NCI-H82 (cell line): Measurements from ENCODE around the gene TTC7B.
A peak's percentile ranks its signal among the peaks of the same experiment; 100 is the strongest.

Source experiments
- DNase-seq: peaks from one replicate; lab custom pipeline; 2025; lab: John Stamatoyannopoulos, UW

Gene TTC7B

DNA sequence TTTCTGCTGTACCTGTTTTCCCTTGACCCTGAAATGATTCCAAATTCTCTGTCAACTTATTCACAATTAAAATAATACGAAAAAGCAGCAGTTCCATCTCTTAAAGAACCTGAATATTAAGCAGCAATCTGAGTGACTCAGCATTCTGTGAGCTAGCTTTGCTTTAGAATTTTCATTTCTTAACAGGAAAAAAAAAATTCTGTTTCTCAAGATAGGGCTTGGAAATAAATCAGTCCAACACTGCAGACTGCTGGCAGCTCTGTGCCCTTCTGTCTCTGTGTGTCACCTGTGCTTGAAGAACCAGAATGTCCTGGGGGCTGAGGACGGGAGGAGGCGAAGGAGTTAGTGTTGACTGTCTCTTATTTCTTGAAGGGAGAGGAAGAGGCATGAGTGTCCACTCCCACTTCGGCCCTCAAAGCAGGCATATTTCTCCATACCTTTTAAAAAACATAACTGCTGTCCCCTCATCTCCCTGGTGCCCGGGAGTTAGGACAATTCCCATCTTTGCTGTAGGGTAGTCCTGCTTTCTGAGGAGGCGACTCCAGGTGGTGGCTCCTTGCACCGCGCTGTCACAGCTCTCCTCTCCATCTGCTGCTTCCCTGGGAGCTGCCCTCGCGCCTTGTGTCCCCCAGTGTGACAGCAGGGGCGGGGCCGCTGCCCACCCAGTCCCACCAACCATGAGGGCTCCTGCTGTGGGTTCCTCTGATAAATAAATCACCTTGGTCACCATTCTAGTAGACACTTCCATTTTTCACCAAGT lies 216.3 kb downstream of the TTC7B start:
- DNase-seq: peak; percentile 22

DNA sequence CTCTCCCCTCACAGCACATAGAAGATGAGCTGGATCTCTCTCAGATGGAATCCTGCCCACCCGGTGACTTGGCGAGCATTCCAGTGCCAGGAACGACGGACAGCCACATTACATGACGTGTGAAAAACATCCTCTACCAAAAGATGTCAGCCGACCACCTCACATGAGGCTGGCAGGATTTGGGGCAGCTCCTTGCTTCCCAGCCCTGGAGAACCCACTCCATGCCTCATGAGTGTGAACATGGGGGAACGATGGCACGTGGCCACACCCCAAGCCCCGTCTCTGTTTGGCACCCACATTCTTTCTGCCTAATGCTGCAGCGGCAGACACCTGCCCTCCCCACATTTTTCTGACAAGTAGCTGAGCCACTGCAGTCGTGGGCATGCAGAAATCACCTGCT lies 216.9 kb downstream of the TTC7B start:
- no peak for DNase-seq

DNA sequence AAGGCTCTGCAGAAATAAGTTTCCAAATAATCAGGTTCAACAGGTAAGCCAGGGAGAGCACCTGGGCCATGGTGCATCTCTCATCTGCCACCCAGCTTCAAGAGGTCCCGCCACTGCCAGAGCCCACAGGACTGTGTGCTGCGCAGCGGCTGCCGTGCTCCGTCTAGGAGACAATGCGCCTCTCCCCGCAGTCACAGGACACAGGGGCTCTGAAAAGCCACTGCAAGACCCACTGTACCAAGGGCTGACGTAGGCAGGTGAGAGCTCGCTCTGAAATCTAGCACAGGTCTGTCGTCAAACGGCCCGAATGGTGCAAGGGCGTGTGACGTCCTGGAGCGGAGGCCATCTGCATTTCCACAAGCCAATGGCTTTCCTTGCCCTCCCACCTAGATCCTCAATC lies 218.3 kb downstream of the TTC7B start:
- DNase-seq: no peak

DNA sequence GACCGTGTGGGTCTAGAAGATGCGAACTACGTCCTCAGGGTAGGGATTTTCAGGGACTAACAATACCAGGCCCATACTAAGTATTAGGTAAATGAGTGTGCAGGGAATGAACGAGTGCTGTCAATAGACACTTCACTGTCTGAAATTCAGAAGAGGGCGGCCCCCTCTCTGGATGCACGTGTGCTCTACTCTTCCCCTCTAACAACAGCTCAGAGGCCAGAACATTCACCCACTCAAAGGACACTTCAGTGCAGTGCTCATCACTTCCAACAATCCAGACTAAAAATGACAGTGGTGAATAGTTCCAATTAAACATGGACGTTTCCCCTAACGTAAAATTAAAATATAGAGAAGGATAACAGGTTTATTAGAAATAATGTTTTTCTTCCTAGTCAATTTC lies 219.5 kb downstream of the TTC7B start:
- DNase-seq: no peak

DNA sequence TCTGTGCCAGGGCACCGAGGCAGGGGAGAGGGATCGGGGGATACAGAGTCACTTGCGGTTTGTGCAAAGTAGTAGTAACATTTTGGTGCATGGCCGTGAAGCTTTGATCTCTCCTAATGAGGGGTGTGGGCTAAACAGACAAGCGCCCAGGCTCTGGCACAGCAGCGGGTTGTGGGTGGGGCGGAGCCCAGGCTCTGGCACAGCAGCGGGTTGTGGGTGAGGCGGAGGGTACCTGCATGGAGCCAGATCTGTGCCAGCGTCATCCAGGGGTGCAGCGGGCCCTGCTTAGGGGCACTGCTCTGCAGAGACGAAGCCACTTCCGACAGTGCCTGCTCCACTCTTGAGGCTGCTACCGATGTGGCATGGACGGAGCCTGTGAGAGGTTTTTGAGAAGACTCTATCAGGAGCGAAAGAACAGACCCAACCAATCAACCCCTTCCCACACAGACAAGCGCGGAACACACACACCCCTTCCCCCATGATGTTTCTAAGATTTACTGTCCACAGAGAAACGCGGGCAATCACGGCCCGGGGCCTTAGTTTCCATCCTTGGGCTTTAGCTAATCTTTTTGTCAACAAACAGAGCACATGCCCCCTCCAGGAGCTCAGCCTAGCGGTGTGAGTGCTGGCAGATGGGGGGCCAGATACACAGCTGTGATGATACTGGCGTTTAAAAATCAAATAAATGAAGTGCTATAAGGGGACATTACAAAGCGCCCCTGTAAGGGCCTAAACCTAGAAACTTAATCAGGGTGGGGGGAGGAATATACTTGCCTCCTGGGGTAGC lies 222.8 kb downstream of the TTC7B start:
- peak; percentile 73 for DNase-seq

DNA sequence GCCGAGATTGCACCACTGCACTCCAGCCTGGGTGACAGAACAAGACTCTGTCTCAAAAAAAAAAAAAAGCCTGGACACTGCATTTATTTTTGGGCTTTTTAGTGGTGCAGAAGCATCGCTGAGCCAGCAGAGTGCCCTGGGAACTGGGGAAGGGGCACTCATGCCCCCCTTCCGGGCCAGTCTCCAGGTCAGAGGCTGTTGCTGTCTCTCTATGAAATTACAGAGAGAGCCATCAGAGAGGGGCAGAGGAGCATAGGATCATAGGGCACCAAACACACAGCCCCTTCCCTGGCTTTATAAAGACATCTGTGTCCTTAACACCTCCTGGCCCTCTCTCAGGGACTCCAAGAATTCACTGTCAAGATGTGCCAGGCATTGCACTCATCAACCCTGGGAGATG lies 223.6 kb downstream of the TTC7B start:
- no peak for DNase-seq

DNA sequence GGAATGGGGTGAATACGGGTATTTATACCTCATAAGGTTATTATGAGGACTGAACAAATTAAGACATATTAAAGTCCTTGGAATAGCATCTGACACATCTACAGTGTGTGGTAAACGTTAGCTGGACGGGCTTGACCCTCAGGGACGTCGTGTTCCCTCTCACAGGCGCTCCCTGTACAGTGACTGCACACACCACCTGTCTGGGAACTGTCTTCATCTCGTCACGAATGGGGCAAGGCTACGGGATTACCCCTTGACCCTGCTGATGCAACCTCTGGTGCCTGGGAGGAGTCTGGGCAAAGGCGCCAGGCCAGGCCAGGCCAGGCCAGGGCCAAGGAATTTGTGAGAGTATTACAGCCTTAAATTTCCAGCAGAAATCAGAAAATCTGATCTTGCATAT lies 228.3 kb downstream of the TTC7B start:
- no peak for DNase-seq

DNA sequence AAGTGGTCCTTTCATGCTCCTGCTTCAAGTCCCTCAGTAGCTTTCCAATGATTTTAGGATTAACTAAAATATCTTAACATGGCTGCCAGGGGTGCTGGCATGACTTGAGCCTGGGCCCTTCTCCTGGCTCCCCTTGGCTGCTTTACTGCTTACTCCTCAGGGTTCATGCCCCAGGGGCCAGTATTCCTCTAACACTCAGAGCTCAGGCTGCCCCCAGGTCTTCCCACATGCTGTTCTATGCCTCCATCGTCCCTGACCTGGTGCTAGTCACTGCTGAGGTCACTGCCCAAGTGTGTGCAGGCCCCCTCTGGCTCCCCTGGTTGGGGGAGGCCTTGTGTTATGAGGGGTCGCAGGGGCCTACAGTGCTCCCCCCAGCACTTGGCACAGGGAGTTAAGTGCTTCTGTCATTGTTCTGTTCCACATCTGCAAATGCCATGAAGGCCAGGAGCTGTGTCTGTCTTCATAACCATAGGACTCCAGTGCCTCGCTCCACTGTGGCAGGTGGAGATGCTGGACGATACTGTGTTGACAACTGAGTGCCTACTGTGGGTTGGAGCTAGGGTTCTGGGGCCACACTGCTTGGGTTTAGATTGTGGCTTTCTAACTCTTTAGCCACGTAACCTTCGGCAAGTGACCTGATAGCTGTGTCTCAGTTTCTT lies 228.8 kb downstream of the TTC7B start:
- DNase-seq: no peak

DNA sequence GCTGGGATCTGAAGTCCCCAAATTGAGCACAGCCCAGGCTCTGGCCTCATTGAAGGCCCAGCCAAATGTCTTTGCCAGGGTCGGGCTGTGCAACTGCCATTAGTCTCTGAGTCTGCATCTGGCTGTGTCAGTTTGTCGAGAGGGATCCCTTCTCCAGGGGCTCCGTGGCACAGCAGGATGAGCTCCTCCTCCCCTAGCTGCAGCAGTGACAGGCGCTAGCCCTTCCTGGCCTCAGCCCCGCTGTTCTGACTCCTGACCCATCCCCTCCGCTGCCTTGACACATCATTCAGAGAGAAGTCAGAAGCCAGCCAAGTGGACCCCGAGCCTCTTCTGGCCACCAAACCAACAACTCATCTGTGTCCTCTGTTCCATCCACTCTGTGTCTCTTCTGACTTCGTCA lies 231.1 kb downstream of the TTC7B start:
- no peak for DNase-seq

DNA sequence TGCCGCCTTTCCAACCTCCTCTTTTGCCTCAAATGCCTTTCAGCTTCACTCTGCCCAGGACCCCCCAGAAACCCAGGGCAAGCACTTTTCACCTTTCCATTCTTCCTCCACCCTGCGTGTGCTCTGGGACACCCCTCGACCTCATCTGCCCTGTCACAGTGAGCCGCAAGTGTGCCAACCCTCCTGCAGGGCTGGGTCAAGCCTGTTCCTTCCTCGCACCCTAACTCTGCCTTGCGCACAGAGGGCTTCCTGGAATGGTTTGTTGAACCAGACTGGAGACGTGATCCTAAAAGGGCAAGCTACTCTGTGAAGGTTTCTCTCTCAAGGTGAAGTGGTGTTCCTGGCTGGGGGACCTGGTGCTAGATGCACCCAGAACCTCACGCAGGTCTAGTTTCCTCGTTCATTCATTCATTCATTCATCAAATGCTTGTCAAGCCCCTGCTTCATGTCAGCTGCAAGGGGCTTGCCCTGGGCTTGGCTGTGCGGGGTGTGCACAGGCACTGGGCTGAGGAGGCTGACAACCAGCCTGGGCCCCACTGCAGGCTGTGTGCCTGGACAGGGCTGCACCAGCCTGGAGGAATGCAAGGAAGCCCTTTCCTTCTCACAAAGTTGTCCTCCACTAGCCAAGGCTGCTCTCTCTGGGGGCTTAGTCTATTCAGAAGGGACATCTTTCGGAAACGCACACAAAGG lies 232.2 kb downstream of the TTC7B start:
- no peak for DNase-seq

DNA sequence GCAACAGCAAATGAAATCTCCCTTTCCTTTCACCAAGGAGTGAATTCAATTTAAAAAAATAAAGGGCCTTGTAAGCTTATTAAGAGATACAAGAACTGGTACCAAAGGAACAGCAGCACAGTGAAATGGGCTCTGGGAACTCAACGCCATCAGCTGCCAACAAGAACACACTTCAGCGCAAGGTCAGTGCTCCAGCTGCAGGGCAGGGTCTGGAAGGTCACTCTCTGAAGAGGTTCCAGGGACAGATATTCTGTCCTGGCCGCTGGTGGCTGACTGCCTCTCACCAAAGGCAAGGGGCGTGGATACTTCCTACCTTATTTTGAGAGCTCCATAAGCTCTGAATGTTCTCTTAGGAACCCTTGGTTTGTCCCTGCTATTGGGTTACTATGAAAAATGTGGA lies 232.8 kb downstream of the TTC7B start:
- DNase-seq: no peak

DNA sequence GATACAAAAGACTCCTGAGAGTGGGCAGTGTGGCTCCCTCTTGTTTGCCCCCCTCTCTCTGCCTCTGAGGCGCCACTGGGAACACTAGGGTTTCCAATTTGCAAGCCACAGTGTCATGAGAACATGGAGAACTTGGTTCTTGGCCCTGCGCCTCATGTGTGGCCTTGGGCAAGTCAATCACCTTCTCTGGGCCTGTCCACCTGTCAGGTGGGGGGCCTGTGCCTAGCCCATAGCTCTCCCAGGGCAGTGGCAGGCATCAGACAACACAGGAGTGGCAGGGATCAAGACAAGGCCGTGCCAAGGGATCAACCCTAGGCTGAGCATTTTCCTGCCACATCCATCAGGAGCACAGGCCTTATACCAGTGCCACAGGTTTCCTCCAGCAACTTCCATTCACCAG lies 234.1 kb downstream of the TTC7B start:
- no peak for DNase-seq

DNA sequence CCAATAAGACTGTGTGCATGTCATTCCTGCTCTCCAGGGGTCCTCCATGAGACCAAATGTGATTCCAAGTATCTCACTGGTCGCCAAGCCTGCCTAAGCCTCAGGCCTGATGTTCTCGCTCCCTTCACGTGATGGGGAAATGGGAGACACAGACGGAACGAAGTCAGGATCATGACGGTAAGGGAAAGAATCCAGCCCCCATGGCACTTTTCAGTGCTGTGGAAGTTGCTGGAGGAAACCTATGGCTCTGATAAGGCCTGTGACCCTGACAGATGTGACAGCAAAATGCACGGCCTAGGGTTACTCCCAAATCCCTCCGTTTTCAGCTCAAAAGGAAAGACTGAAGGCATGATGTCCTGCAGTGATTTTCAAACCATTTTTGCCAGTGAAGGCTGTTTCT lies 234.5 kb downstream of the TTC7B start:
- DNase-seq: no peak

DNA sequence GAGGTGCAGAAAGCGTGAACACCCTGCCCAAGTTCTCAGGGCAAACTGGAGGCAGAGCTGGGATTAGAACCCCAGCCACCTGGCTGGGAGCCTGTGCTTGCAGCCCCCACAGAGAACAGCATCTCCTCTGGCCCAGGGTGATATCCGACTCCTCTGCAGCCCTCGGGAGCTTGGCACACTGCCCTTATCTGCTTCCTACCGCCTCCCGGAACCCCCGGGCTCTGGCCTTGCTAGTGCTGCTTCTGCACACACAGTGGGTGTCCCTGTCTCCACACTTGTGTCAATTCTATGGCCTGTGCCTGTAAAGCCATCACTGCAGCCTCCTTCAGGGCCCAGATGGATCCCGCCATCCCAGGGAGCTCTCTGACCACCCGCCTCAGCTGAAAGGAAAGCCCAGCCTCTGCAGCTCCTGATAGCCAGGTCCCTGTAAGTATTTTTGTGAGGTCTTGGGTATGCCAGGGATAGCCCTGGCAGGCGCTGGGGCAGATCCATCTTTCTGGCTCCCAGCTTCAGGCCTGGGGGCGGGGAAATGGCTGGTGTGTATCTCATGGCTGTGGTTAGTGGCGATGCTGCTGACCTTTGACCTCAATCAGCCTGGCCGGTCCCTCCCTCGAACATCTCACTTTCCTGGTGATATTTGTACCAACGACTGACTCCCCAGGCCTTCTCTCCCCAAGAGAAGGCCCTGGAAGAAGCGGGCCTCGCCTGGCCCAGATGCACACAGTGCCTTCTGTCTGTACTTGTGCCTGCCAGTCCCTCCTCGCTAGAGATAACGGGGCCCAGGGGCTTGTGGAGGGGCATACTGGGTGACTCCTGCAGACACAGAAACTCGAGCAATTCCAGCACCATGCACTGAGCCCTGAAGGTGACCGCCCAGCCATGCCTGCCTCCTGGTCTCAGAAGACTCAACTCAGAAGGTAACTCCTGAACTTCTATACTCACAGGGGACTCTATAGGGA lies 235.6 kb downstream of the TTC7B start:
- DNase-seq: no peak

DNA sequence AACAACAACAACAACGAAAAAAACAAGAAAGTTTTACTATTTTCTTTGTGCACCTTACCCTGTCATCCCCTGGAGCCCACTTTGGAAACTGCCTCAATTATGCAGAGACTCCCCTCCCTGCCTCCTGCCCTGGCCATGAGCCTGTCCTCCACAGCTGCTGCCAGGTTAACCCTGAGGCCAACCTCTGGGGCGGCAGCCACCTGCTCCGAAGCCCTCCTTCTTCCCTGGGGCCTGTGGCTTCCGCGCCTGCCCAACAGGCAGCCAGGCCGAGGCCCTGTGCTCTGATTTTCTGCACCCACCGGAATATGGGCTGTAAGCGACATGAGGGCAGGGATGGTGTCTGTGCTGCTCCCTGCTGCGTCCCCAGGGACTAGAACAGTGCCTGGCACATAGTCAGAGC lies 236.4 kb downstream of the TTC7B start:
- no peak for DNase-seq

DNA sequence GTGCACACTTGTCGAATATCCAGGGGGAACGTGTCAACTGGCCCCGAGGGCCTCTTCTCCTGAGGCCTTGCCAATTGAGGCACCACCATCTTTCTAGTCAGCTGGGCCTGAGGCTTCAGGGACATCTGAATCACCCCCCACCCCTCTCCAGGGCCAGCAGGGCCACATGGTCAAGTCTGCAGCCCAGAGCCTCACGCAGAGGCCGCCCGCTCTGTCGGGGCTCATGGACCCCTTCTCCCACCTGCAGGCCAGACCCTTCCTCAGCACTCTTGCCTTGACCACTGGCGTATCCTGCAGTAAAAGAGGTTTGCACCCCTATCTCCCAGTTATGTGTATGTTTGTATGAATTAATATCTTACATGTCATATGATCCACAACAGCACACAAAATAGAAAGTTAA lies 237.1 kb downstream of the TTC7B start:
- no peak for DNase-seq

DNA sequence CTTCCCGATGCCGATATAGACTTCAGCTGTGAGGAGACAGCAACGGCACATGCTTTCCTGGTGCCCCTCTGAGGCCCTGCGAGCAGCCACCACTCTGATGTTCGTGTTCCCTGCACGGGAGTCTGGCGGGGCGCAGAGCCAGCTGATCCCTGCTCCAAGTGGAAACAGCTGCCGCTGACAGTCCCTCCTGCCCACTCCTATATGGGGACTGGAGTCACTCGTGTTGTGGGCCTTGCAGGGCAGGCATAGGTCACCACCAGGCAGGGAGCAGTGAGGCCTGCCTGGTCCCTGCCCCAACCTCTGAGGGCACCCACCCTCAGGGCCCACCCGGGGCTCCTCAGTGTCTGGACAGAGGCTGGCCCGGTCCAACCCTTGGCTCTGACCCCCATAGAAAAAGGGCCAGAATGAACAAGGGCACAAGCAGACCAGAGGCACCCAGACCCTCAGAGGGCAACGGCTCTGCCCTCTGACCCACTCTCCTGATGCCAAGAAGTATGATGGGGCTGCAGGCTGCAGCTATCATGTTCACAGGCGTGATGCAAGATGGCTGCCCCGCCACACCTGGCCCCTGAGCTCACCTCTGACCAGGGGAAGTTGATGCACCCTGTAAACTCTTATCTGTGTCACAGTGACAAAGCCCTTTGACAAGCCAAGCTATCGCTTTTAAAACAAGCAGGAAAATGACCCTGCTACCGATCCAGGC lies 237.8 kb downstream of the TTC7B start:
- no peak for DNase-seq

DNA sequence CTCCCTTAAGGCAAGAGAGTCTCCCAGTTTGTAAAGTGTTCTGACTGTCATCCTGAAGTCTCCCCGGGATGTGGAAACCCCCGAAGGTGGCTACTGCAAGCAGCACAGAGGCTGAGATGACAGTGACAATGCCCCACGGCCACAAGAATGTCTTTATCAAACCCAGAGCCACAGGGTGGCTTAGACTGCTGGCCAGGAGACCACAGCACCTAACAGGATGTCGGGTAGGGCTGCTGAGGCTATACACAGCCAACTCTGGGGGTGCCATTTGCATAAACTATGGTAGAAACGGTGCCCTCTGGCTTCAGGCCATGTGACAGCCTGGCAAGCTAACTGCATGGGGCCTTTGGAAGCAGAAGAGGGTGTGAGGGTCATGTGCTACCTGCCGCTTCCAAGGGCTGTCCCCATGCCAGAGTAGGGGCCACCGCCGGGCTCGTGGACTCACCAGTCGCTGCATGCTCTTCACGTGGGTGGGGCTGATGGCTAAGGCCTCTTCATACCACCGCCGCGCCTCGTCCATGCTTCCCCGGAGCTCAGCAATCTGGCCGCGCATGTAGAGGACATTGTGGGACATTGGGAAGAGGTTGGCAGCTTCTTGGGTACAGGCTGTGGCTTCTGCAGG lies 238.5 kb downstream of the TTC7B start:
- DNase-seq: no peak

DNA sequence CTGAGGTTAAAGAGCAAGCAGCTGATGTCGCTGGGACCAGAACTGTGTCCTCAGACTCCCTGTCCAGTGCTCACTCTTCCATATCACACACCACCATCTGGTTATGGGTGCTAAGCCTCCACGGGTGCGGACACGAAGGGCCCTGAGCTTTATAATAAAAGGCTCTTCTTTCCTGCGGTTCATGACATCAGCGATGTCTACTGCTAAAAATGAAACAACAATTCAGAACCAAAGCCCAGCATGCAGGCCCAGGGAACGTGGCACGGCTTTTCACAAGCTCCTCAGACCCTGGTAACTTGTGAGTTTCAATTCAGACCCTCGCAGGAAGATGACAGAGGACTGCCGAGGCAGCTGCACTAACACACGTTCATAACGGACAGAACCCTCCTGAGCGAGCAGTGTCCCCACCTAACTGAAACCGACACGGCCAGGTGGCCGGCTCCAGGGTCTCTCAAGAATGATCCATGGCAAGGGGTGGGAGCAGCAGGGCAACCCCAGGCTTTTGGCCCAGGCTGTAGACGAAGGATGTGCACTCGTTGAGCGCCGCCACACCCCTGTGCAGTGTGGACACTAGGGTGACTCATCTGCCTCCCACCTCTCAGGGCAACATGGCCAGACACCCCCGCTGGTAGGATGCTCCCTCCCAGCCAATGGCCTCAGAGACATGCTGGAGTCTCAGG lies 239.1 kb downstream of the TTC7B start:
- DNase-seq: no peak

DNA sequence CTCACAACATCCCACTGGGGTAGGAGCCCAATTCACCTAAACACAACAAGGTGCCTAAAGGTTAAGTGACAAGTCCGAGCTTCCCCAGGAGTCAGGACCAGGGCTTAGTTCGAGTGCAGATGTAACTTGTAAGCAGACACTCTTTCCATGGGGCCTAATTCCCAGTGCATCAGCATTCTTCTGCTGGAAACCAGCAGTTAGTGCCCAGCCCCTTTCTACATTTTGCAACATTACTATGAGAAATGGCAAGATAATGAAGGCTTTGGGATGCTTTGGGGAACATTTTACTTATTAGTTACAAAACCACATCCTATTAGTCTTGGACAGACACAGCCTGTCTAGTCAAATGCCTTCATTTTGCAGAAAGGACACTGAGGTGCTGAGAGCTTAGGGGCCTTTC lies 239.6 kb downstream of the TTC7B start:
- no peak for DNase-seq
